DMS114 treated with DMSO at 0.1 percent for 48 hours (cell line): ENCODE measurements around the gene EAF1.
A peak's percentile ranks its signal among the peaks of the same experiment; 100 is the strongest.
"Not testable (repeated sequence)": the region's sequence is repeated elsewhere in the genome, so short reads cannot be mapped to it uniquely, and the experiment has no call there.

Experiments
- DNase-seq: peaks from one replicate; lab custom pipeline; 2025; ENCODE audit not compliant: unreplicated experiment; lab: John Stamatoyannopoulos, UW

EAF1 gene

DNA sequence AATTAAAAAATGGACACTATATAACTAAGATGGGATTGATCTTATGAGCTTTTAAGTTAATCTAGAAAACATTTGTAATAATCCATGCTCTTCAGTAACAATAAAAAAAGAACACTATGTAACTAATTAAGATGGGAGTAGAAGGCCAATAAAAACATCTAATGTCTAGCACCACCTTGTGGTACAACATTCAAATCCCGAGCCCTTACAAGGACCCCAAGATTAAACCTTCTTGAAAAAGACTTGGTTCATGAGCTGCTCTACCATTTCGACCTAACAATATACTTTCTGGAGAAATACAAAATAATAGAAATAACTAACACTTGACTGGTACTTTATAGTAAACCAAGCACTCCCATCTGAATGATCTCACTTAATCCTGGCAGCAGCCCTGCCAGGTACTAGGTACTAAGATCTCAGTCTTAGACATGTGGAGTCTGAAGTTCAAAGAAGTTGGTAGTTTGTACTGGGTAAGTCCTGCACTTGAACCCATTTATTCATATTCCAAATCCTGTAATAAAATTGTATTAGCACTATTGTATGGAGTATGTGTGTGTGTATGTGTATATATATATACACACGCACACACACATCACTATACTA lies 21.8 kb upstream of the EAF1 start:
- peak; percentile 53 for DNase-seq

DNA sequence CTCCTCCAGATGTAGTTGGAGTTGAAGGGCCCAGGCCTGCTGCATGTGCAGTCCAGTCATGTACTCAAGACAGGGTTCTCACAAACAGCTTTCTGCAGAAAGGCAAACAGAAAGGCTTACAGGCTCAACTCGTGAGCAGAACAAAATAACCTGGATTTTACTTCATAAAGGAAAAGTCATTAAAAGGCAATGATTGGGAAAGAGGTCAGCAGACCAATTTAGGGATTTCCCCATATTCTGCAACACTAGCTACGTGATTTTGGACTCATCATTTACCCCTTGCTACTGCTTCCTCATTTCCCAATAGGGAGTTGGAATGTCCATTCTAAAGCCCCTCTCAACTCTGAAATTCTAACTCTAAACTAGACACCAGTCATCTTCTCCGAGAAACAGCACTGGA lies 18.2 kb upstream of the EAF1 start:
- no peak for DNase-seq

DNA sequence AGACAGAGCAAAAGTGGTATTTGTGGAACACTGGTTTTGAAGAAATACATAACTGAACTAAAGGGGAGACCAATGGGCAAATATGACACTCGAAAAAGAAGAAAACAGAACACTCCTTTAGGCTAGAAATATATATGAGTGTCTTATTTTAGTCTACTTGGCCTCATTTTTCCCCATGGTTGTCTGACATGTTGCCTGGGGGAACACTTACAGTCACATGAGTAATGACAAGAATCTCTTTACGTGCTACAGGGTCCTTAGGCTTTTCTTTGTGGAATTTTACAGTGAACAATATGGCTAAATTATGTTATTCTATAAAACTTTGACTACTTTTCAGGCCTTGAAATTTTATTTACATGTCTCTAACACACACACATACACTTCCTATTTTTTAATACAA lies 17.6 kb upstream of the EAF1 start:
- DNase-seq, result no peak

DNA sequence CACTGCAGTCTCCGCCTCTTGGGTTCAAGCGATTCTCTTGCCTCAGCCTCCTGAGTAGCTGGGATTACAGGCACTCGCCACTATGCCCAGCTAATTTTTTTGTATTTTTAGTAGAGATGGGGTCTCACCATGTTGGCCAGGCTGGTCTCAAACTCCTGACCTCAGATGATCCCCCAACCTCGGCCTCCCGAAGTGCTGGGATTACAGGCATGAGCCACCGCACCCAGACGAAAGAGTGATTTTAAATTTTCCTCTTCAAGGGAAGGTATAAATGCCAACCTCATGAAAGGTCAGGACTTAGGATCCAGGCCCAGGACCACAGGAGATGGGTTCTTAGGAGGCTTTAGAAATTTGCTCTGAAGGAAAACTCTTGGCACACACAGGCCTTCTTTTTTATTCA lies 16.4 kb upstream of the EAF1 start:
- not testable (repeated sequence) for DNase-seq

DNA sequence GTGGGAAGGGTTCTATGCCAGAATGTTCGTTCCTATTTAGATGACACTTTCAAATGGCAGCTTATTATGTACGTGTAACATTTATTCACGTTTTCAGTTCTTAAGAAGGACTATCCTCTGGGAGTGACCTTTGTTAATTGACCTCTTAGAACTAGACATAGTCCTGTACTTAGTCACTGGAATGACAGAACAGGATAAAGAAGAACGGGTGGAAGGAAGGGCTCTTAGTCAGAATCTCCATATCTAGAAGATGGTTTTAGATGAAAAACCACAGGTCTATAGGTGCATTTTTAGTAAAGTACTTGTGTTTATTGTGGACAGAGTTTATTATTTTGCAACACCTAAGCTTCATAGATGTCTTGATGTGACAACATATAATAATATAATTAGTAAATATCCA lies 6.5 kb upstream of the EAF1 start:
- DNase-seq, result no peak

DNA sequence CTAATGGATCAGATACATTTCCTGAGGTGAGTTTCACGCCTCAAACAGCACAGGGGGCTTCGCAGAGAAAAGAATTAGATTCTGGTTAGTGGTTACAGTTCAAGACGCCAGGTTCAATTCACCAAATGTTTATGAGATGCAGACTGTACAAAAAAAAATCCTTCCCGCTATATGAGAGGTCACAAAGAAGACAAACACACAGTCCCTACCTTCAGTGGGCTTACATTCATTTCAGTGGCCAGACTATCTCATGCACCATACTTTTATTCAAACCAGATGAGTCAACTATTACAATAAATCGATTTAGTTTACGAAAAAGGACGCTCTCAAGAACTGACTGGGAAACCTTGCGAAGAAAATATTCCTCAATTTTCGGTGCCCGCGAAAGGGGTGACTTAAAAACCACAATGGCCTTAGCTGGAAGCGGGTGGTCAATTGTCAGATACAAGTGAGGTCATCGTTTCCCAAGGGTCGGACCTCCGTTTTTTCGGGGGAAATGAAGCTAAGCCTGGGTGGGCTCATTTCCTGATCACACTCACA lies 749 bp upstream of the EAF1 start:
- DNase-seq, result no peak

DNA sequence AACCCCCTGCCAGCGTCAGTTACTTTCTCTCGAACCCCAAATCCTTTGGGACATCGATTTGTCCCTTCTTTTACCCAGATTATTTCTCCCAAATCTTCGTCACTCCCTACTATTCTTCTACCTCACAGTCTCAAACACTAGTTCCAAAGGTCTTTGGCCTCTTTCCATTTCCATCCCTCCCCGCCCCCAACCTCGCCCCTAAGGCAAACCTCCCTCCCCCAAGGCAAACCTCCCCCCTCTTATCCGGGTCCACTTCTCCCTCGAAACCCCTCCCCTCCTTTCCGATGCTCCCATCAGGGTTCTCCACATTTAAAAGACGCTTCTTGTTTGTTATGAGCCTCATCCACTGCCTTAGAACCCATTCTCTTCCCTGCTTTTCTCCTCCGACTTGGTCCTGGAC lies 583 bp downstream of the EAF1 start:
- DNase-seq, result no peak

DNA sequence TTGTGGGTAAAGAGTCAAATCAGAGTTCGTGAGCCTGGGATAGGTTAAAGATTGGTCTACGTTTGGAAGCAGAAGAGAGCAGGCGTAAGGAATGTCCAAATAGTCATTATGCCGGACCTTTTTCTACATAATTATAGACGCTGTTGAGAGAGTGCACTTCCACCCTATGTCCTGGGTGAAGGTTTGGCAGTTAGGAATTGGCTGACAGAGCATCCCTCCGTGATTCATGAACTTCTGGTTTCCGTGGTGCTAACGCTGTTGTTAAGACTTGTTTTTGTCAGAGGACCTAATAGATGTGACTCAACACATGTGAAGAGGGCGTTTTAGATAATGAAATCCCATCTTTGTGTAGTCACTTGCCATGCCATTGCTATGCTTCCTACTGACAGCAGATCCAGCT lies 1.1 kb downstream of the EAF1 start:
- no peak for DNase-seq

DNA sequence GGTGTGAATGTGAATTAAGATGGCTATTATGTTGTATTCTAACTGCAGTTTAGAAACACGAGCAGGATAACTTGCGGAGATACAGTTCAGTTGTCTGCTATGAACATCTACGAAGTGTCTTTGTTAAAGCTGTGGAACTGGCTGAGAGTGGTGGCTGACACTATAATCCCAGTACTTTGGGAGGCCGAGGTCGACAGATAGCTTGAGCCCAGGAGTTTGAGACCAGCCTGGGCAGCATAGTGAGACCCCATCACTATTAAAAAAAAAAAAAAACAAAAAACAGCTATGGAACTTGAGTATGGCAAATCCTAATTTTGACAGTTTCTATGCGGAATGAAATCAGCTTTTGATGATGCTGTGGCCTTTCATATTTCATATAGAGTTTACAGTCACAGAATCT lies 1.7 kb downstream of the EAF1 start:
- no peak for DNase-seq

DNA sequence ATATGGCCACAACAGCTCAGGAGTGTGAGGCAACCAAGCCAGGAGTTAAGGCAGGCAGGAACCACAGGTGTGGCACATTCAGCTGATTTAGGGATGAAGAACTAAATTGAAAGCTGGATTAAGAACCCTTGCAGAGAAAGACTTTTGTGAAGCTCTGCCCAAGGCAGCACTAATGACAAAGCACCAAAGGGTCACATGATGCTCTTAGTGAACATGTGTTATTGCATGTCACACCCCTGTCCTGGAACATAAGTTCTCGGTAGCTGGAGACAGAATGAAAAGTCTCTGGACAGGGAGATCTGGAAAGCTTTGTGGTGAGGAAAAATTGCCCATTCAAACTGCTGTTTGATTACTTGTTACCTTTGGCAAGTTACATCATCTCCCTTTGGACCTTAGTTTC lies 3.2 kb downstream of the EAF1 start:
- no peak for DNase-seq

DNA sequence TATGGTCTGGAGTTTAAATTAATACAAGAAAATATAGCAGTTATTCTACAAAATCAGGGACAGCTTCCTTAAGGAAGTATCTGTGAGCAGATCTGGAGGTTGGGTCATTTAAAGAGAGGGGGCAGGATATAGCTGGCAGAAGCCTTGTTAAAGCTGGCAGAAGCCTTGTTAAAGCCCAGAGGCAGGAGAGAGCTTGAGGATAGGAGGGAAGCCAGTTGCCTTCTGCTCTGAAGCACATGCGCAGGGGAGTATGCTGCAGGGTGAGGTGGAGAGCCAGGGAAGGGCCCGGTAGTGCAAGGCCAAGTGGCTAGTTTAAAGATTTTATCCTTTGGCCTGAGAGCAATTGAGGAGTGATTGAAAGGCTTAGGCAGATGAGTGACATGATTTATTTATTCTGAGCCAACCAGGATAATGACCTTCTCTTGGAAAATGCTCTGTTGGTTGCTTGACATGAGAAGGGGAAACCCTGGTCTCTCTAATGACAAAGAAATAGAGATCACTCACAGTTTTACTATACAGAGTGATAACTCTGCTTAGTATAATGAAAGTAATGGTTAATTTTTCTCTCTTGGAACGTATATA lies 3.9 kb downstream of the EAF1 start:
- DNase-seq, result no peak

DNA sequence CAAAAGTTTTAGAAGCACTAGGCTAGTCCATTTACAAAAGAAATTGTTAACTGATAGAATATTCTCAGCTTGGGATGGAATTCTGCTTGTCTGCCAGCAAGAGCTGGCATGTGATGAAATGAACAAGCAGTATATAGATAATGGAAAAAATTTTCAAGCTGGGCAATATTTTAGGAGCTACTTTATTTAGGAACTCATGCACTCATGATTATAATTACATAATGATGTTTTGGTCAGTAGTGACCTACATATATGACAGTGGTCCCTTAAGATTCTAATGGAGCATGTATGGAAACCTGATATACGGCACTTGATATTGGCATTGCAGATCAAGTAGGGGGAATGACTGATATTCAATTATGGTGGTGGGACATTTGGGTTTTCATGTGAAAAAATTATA lies 6.1 kb downstream of the EAF1 start:
- DNase-seq, result no peak

DNA sequence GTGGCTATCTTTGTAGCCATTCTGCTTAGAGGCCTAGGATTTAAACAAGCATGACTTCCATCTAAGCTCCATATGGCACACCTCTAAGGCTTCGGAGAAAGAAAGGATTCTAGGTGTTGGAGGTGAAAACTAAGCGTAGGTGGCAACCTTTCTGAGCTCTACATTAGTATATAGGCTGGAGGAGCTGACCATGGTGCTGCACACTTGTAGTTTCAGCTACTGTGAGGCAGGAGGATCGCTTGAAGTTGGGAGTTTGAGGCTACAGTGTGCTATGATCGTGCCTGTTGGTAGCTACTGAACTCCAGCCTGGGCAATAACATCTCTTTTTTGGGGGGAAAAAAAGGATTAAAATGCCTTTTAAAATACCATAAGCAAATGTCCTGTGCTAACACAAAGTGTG lies 7.4 kb downstream of the EAF1 start:
- DNase-seq, result no peak

DNA sequence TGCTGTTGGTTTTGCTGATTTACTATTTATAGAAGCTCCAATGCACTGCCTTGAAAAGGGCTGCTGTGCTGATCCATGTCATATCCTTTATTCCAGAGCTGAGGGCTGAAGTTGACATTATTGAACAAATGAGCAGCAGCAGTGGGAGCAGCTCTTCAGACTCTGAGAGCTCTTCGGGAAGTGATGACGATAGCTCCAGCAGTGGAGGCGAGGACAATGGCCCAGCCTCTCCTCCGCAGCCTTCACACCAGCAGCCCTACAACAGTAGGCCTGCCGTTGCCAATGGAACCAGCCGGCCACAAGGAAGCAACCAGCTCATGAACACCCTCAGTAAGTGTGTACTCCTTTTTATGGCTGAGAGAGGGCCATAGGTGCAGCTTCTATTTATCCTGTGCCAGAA lies 8.8 kb downstream of the EAF1 start:
- DNase-seq, result no peak

DNA sequence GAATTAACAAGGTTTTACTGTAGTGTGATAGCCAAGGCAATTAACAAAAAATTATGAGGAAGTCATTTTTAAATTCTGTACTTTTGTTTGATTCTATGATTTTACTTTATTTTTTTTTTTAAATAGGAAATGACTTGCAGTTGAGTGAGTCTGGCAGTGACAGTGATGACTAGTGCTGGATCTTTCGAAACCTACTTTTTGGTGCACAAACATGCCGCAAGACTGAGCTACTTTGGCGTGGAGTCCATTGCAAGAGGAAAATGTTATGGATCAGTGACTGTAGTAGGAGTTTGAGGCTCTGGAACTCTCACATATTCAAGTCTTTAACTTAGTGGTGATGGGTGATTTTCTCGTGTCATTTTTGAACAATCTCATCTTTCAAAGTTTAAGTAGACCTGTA lies 11.6 kb downstream of the EAF1 start:
- no peak for DNase-seq

DNA sequence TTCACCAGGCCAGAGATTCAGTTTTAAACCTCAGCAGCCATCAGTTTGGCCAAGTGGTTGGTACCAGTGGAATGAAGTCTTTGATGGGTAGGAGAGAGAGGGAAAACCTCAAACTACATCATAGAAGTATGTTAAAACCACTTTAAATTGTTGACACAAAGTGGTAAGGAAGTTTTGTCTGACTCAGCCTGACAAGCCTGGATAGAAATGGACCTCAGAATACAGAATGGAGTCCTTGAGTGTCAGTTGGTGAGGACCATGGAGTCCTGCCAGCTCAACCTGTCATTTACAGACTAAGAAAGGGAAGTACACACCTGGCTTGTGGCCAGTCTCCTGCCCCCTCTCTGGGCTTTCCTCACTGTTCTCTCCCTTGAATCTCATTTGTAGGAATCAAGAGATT lies 12.1 kb downstream of the EAF1 start:
- no peak for DNase-seq

DNA sequence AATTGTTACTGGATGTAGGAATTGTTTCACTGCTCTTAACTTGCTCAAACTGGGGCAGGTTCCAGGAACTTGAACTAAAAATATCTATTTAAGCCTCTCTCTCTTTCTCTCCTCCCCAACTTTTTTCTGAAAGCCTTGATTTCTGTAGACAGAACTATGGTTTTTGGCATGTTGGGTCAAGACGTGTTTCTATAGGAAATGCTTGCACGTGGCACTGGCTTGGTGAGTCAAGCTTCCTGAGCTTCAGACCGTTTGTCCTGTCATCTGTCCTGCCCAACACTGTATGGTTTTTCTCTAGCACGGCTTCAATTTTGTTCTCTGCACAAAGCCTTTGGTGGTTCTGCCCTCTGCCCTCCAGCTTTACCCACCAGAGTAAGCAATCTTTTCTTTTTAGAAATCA lies 13.5 kb downstream of the EAF1 start:
- no peak for DNase-seq

DNA sequence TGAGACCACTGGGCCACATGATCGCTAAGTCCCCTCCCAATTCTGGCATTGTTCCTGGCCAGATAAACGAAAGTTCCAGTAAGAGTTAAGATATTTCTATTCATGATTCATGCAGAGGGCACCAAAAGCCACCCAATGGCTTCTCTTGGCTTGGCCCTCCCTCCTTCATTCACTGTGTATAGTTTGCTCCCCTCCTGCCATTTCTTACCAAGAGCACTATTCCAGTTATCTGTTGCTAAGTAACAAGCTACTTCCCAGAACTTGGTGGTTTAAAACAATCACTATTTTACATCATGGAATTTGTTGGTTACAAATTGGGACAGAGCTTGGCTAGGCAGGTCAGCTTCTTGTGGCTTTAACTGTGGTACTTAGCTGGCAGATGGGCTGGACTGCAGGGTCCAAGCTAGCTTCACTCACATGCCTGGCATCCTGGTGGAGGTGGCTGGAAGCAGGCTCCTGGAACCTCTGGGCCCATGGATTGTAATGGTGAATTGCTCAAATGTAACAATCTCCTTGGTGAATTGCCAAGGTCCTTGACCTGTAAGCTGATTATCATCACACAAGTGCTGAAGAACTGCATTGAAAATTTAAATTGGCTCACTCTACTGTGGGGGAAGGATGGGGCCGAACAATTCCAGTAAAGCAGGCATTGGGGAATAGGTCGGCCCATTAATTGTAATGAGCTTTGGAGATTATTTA lies 16.6 kb downstream of the EAF1 start:
- DNase-seq, result no peak

DNA sequence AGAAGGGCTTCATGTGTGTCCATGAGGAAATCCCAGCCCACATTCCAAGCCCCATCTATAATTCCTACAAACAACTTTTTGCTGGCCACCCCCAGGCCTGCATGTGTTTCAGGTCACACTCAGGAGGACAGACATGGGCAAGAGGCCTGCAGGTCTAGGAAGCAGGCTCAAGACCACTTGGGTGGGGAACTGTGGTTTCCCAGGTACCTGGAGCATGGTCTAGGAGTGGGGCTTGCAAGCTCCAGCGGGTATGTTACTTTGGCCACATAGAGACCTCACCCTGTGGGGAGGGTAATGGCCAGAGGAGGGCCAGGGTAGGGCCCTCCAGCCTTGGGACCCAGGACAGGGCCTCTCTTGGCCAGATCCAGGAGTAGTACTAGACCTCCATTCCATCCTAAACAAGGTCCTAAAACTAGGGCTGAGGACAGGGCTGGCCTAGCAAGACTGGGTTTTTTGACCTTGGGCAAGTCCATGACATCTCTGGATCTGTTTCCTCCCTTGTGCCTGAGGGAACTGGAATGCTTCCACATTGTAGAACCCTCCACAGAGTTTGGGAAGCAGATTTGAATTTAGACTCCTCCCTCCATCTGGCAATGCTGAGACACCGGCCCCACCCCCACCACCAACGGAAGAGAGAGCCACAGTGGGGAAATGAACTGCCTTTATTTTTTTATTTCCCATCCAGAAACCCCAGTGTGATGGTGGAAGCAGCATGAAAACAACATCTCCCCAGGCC lies 22.3 kb downstream of the EAF1 start:
- DNase-seq, result no peak

DNA sequence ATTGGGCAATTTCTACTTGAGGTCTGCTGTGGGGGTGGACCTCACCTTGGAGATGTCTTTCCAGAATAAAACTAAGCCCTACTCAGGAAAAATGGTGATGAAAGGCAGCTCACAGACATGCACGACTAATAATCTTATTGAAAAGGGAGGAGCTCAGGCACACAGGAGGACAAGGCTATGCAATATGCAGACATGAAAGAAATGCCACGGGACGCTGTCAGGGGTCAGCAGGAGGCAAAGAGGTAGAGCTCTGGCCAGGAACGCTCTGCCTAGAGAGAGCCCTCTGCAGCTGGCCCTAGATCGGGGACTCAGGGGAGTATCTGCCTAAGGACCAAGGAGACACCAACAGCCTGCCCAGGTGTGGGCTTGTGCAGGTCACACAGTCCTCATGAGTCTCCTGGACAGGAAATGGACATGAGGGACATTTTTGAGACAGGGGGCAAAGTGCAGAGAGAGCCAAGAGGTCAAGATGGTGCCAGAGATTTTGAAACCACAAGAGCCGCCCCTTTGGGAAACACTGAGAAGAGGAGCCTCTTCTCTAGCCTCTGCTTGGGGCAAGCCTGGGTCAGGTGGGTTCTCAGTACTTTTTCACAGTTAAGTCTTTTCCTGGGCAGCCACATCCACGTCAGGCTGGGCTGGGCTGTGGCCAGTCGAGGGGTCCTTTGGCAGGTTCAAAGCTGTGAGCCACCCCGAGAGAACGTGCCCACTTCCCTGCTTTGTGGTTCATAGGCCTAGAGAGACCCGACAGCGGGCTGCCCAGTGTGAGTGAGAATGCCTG lies 23.2 kb downstream of the EAF1 start:
- DNase-seq, result no peak
